Measurements from ENCODE around the gene ATXN7L2.

ATXN7L2 gene

DNA sequence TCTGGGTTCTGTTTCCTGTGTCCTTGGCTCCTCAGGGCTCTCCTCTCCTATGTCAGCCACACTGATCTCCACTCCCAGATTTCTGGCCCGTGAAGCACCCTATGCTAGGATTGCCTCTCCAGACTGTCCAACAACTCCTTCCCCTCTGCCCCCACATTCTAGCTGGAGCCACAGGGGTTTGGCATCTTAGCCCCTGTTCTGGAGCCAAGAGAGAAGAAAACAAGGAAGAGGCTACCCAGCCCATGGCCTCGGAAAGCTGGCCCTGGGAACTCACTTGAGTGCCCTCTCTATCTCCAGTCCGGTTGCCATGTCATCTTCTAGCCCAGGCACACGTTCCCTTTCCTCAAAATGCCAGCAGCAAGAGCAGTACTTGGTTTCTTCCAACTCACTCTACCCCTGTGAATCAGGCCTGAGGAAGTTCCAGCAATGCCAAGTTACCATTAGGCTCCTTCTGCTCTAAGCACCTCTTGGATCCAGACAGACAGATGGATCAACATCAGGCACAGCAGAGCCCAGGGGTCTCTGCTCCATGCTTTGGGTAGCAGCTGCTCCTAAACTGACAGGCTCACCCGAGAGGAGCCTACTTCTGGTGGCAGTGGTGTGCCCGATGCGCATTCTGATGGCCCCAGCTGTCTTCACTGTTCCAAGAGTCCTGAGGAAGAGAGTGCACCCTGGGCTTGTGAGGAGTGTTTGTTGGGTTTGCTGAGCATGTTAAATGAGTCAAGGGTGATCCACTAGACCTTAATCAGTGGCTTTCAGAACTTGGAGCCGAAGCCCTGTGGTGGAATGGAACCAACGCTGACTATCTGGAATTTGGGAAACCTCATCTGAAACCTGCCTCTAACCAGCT lies 44.4 kb downstream of the ATXN7L2 start:
- DNase-seq = no peak

DNA sequence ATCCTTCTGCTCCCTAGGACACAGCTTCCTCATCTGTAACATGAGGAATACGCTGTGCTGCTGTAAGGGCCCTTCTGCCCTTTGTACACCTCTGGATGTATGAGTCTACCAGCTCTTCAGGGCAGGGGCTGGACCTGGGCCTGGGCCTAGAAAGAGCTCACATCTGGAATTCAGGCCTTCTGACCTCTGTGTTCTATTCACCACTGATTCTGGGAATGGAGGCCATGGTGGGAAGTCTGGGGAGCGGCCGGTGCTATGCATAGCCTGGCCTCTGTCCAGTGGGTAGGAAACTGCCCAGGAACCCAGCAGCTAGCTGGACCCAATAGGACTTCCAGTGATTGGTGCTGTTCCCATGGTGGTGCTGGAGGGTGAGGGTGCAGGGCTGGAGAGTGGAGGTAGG lies 45.0 kb downstream of the ATXN7L2 start:
- DNase-seq = no peak

DNA sequence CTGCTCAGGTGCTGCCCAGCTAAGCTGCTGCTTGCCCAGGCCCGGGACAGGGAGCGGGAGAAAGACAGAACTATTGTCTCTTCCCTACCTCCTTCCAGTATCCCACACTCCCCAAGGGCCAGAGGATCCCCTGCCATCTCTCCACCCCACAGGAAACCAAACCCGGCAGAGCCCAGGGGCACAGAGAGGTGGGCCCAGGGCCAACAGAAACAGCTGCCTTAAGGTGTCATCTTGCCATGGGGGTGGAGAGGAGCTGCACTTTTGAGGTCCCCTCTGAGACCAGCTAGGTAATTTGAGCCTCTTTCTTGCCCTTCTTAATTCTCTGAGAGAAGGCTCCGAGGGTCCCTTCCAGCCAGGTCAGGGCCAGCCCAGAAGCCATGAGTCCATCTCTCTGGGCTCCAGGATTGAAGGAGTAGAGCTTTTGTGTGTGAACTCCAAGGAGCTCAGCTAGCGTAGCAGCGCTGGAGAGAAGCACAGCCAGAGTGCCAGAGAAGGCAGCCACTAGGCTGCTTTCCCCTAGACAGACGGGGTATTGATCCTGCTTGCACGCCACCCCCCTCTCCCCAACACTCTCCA lies 46.3 kb downstream of the ATXN7L2 start:
- DNase-seq = peak; percentile 79

DNA sequence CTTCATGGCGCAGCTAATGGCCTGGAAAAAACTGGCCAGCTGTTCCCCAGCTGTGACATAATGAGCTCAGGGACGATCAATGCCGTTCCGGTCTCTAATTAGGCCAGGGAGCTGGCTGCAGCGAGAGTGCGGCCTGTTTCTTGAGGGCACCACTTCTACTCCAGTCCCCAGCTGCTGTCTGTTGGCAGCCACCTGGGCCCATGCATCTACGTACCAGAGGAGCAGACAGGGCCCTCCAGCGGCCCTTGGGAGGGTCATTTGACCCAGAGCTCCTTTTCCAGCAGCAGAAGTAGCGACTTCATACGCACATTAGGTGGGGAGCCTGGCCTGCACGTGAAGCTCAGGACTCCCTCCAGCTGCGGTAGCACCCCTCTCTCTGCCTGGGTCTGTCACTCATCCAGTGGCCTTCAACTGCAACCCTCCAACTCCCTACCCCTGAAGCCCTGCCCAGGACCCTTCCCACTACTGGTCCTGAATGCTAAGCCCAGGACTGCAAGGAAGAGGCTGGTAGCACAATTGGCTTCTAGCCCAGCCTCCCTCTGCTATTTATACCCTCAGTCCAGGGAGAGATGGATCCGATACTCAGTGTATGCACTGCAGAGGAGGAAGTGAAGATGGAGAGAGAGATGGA lies 46.9 kb downstream of the ATXN7L2 start:
- DNase-seq = peak; percentile 87

DNA sequence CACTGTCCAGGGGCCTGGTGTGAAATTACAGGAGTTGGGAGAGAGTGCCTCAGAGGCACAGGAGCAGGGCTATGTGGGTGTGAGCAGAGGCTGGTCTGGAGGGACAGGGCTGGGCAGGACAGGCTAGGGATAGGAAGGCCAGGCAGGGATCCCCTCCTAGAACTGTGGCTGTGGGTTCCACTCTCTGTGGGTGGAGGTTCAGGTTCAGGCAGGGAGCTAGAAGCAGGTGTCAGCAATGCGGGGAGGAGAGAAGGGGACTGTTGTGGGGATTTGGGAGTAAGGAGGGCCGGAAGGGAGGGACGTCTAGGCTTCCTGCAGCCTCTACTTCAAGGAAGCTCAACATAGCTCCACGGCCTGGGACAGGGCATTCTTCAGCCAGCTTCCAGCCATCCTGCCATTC lies 47.7 kb downstream of the ATXN7L2 start:
- no peak for DNase-seq

DNA sequence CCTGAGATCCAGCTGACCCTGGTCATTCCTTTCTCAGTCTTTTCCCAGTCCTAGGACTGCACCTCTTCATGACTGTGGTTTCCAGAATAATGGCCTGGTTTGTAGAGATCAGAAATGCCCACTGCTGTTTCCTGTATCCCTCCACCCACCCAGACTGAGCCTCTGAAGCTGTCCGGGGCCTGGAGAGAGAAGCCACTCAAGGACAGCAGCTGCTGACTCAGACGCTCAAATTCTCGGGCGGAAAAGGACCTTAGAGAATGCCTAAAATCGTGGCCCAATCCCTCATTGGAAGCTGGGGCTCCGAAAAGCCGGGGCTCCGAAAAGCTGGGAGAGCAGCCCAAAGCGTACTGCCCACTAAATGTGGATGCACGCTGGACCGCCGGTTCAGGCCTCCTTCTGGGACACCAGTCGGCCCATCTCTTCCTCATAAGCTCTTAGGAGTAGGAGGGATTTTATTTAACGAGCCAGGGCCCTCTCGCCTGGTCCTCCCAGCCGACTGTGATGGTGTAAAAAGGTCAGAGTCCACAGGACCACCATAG lies 48.2 kb downstream of the ATXN7L2 start:
- no peak for DNase-seq

DNA sequence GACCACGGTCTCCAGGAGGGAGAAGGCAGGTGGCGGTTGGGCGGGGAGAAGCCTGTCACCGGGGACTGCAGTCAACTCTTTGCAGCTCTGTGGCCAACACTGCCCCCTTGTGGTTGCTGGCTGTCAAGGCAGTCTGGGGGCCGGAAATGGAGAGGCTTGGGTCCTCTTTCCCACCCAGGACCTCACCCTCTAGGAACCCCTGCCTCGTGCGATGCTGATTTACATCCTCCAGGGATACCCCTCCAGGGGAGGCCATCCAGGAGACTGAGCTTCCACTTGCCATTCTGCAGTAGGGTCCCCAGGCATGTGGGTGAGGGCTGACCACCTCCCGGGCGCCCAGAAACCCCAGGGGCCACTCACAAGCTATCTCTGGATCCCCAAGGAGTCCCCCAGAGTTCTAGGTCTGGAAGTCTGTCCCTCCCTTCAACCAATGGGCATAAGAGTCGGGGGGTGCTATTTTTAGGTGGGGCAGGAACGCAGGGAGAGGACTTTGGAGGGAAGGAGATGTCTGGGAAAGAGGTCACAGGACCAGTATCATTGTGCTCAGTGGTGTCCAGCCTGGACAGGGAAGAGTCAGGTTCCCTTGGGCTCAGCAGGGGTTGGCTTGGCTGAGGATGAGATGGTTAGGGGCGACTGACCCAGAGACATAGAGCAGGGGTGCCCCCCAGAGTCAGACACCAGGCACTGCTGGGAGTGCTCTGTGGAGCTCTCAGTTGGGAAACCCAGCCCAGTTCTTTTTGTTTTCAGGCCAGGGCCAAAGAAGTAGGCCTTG lies 48.8 kb downstream of the ATXN7L2 start:
- DNase-seq = peak; percentile 80

DNA sequence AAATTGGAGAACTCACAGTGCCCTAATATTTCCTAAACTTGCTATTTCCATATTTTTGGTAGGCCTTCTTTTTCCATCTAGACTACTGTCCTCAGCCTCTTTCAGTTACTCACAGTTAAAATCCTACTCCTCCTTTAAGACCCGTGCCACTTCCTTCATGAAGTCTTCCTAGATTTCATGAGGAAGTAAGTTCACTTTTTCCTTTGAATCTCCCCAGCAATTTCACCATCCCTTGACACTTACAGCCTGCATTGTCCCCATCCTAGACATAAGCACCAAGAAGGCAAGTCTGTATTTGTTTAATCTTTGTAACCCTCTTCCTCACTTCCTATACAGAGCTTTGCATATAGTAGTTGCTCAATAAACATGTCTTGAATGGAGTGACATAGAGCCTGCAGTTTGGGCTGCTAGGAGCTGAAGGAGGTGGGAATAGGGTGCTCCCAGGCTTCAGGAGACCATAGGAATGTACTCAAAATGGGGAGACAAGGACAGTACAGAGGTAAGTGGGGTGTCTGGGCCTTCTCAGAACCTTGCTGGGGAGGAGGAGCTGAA lies 50.7 kb downstream of the ATXN7L2 start:
- DNase-seq = no peak

DNA sequence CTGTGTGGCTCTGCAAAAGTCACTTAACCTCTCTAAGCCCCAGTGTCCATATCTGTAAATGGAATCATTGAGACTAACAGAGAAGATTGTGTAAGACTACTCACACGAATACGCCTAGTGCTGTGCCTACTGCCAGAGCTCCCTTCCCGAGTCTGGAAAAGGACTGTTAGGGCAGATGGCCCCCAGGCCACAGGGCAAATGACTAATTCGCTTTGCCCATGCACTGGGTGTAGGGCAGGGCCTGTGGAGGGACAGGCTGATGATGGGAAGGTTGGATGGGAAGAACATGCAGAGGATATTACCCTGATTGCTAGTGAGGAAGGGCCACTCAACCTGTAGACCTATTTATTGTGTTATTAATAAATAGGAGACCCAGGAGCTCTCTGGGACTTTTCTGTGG lies 51.8 kb downstream of the ATXN7L2 start:
- no peak for DNase-seq

DNA sequence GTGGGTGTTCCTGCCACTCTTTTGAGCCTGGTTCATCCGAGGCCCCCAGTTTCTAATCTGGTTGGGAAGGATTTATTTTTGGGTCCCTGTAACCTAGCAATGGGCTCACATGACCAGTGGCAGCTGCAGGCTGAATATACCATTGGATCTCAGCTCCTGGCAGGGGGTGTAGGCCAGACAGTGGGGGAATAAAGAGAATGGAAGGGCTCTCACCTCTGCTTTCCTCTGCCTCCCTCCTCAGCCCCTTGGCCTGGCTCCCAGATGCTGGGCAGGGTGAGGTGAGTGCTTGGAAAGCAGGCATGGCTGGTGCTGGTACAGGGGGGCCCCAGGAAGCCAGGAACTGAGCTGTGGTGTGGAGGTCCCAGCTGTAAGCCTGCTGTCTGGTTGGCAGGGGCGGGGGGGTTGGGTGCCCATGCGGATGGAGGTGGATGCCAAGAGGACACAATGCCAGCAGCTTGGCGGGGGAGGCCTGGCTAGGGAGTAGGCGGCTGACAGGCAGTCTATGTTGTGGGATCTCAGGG lies 52.3 kb downstream of the ATXN7L2 start:
- DNase-seq = peak; percentile 49

DNA sequence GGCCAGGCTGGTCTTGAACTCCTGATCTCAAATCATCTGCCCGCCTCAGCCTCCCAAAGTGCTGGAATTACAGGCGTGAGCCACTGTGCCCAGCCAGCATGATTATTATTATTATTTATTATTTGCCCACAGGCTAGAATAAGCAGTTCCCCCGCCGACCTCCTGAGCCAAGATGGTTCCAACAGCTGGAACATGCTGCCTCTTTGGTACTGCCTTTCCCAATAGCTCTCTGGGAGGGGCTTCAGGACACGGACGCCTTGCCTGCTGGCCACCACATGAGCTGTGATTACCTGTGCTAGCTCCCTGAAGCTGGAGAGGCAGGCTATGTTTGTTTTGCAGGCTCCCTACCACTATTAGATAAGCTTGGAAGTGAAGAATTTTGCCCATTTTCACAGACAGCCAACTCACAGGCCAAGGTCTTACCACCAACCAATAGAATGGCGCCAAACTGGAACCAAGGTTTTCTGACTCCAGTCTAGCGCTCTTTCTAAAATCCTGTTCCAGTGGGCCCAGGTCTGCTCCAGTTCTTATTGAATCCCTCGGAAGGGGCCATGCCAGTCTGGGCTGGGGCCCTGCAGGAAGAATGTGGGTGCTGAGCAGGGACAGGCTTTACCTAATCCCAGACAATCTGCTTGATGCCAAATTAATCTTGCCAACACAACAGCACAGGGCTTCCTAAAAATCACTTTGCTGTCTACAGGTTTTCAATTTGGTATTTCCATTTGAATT lies 53.9 kb downstream of the ATXN7L2 start:
- DNase-seq = no peak

DNA sequence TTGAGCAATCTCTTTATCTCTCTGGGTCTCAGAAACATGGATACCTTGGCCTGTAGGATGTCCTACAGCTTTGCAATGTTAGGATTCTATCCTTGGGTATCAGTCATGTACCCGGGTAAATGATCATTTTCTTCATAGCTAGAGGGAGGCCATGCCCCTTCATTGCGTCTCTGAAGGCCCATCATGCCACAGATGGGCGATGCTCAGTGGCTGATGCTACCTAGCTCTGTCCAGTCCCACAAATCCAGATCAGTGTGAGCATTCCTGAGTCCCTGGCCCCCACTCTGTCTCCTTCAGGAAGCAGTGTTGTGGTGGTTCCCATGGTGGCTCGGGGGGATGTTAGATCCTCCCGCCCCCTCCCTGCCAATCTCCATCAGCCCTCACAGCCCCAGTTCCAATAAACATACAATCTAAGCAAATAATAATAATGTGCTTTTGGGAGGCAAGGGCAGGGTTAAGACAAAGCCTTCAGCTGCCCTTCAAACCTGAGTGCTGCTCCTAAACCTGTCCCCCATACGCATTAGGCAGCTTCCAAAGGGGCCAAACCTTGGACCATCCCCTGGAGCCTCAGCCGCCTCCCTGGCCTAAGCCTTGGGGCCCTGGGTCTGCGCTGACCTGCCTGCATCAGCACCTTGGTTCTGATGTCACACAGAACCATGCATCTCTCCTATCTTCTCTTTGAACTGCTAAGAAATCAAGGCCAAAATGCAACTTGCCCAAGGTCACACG lies 55.3 kb downstream of the ATXN7L2 start:
- no peak for DNase-seq

DNA sequence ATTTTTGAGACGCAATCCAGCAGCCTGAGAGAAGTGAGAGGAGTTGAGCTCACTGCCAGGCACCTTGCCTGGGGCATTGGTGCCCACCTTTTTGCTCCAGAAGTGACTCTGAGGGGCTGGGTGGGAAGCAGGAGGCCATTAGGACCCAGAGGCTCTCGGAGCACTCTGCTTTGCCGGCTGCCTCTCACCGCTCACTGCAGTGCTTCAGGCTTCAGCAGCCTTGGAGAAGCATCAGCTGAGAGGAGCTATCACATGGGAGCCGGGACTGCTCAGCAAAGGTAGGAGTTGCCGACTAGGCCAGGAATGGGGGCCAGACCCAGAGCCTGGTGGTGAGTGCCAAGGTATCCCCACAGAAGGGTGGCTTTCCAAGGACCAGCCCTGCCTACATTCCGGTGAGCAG lies 56.0 kb downstream of the ATXN7L2 start, which contains the start of gene GPR61:
TSS of gene GPR61 (plus strand) at position 197 of the 400 bp plus-strand sequence. CDS start 3,151 bp downstream, outside the sequence.
- no peak for DNase-seq

DNA sequence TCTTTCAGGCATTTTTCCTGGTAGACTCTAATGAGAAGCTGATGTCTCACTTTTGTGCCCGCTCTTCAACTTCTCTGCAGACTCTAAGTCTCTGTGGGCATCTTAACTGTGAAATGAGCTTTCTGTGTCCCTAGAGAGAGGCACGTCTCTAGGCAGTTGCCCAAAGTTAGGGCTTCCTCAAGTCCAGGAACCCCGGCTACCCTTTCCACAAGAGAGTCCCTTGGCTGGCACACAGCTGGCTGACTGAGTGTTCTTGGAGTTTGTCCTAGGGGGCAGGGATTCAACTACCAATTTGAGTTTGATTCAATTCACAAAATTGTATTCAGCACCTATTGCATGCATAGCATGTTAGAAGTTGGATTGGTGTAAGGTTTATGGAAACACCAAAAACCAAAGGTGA lies 57.4 kb downstream of the ATXN7L2 start:
- DNase-seq = no peak
